HL-60 (cell line): Measurements from ENCODE around the gene KRTAP4-7.
"Not testable (repeated sequence)": the region's sequence is repeated elsewhere in the genome, so short reads cannot be mapped to it uniquely, and the experiment has no call there.

Source experiments
- DNase-seq, 2 experiments: peaks; one replicate each; pipeline ENCODE4 v3.0.0-alpha.2; 2010 to 2020; ENCODE audit warnings: low read depth in 1 of 2, low spot score in 1 of 2
- H3K27ac ChIP-seq: fragments of 250-450 bp; sonication (Bioruptor Pico); replicated peaks from 2 replicates; pipeline ENCODE4 v1.5.1; 2020; ENCODE audit warnings: mild to moderate bottlenecking, moderate library complexity
- H3K27me3 ChIP-seq: fragments of 250-450 bp; sonication (Bioruptor Pico); 2 replicates; pipeline ENCODE4 v1.5.1; 2021; ENCODE audit warnings: mild to moderate bottlenecking, moderate library complexity; ENCODE audit not compliant: insufficient read depth, poor library complexity, severe bottlenecking
- H3K4me3 ChIP-seq: replicated peaks from 2 replicates; pipeline ENCODE4 v1.5.1; 2011; ENCODE audit warnings: mild to moderate bottlenecking, control low read depth, low read length; ENCODE audit not compliant: insufficient read depth
- CTCF ChIP-seq: IDR thresholded peaks from one replicate; pipeline ENCODE4 v1.5.1; 2011; ENCODE audit warnings: low read length, control low read depth, inconsistent platforms; ENCODE audit not compliant: insufficient read depth
- GABPA ChIP-seq: IDR thresholded peaks from 2 replicates; pipeline ENCODE4 v1.6.1; 2012; ENCODE audit warnings: low read depth
- POLR2AphosphoS5 ChIP-seq: IDR thresholded peaks from 2 replicates; pipeline ENCODE4 v1.6.1; 2012; ENCODE audit warnings: low read depth
- REST ChIP-seq: IDR thresholded peaks from 2 replicates; pipeline ENCODE4 v1.6.1; 2012; ENCODE audit warnings: low read depth; ENCODE audit not compliant: insufficient replicate concordance
- SPI1 ChIP-seq: IDR thresholded peaks from 2 replicates; pipeline ENCODE4 v1.6.1; 2012; ENCODE audit warnings: low read depth, mild to moderate bottlenecking, borderline replicate concordance

Gene KRTAP4-7

GRCh38 chr17:41064301-41064700 is 19.6 kb upstream of the KRTAP4-7 start:
- peaks cover 4% of the 10 kb centered on the region for H3K27me3 ChIP-seq
- no peak for DNase-seq
- H3K4me3 ChIP-seq = no peak overlapping the region
- no peak overlapping the region for H3K27ac ChIP-seq
- TF ChIP-seq POLR2AphosphoS5 = no peak
- no peak for TF ChIP-seq GABPA
- TF ChIP-seq CTCF = no peak
- no peak for TF ChIP-seq REST
- no peak for TF ChIP-seq SPI1

GRCh38 chr17:41065016-41065689 is 18.8 kb upstream of the KRTAP4-7 start:
- not testable (repeated sequence) for H3K4me3 ChIP-seq, H3K27me3 ChIP-seq, DNase-seq, H3K27ac ChIP-seq

GRCh38 chr17:41065829-41066624 is 17.9 kb upstream of the KRTAP4-7 start, which contains the start of gene KRTAP2-4:
Gene KRTAP2-4 (minus strand): TSS chr17:41065879. CDS start chr17:41065845, 34 bp downstream.
- H3K27me3 ChIP-seq = peaks cover 4% of the 10 kb centered on the region
- no peak within 1 kb of the TSS for H3K4me3 ChIP-seq
- TF ChIP-seq SPI1 = no peak
- TF ChIP-seq GABPA = no peak
- TF ChIP-seq POLR2AphosphoS5 = no peak
- TF ChIP-seq REST = no peak
- no peak for TF ChIP-seq CTCF
- DNase-seq = peak; percentile 7 to 27
- H3K27ac ChIP-seq = no peak within 1 kb of the TSS

- H3K27me3 ChIP-seq = peaks cover 4% of the 10 kb centered on the region
- TF ChIP-seq SPI1 = no peak
- no peak for TF ChIP-seq REST
- no peak for TF ChIP-seq GABPA
- no peak for TF ChIP-seq POLR2AphosphoS5
- TF ChIP-seq CTCF = no peak
- H3K27ac ChIP-seq = no peak overlapping the region
- H3K4me3 ChIP-seq = no peak overlapping the region
- DNase-seq = no peak
Measured at GRCh38 chr17:41067281-41067680, 16.7 kb upstream of the KRTAP4-7 start.
